Astrocyte of the spinal cord (primary cell): ENCODE measurements around the gene ATRN.
A peak's percentile ranks its signal among the peaks of the same experiment; 100 is the strongest.

Source experiments
- DNase-seq: peaks from one replicate; pipeline ENCODE4 v3.0.0; 2011; ENCODE audit warnings: low read depth, low spot score
- H3K4me3 ChIP-seq: 2 replicates; pipeline ENCODE4 v1.5.1; 2011; ENCODE audit warnings: low read depth, mild to moderate bottlenecking, low read length, moderate library complexity
- in situ Hi-C: cut with HindIII; loops from 2 replicates; pipeline ENCODE4 v1.10.0; 2017; ENCODE audit warnings: low sequenced_read_pairs
- TF ChIP-seq, protein P1 (sequence below): IDR thresholded peaks from 2 replicates; pipeline ENCODE4 v1.5.1; 2012; ENCODE audit warnings: low read depth, mild to moderate bottlenecking, low read length, inconsistent platforms

ATRN gene

DNA sequence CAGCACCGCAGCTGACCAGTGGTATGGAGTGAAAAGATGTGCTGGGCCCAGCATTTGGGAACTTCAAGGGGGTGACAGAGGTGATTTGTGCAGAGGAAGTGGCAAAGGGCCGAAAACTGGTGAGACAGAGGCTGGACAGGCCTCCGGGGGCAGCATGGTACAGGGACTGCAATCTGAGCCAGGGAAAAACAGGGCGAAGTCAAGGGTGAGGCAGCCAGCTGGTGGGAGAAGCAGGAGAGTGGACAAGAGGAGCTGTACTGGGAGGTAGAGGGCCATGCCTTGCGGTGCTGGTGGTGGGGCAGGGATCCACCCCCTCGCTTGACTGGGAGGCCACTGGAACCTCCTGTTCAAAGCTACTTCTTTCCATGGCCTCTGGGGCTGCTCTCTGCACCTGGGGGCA, 199.7 kb downstream of the ATRN start:
- H3K4me3 ChIP-seq = no peak overlapping the region
- in situ Hi-C loops = no loop called here
- TF ChIP-seq, protein P1, sequence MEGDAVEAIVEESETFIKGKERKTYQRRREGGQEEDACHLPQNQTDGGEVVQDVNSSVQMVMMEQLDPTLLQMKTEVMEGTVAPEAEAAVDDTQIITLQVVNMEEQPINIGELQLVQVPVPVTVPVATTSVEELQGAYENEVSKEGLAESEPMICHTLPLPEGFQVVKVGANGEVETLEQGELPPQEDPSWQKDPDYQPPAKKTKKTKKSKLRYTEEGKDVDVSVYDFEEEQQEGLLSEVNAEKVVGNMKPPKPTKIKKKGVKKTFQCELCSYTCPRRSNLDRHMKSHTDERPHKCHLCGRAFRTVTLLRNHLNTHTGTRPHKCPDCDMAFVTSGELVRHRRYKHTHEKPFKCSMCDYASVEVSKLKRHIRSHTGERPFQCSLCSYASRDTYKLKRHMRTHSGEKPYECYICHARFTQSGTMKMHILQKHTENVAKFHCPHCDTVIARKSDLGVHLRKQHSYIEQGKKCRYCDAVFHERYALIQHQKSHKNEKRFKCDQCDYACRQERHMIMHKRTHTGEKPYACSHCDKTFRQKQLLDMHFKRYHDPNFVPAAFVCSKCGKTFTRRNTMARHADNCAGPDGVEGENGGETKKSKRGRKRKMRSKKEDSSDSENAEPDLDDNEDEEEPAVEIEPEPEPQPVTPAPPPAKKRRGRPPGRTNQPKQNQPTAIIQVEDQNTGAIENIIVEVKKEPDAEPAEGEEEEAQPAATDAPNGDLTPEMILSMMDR = peak; percentile 8
- DNase-seq = no peak

DNA sequence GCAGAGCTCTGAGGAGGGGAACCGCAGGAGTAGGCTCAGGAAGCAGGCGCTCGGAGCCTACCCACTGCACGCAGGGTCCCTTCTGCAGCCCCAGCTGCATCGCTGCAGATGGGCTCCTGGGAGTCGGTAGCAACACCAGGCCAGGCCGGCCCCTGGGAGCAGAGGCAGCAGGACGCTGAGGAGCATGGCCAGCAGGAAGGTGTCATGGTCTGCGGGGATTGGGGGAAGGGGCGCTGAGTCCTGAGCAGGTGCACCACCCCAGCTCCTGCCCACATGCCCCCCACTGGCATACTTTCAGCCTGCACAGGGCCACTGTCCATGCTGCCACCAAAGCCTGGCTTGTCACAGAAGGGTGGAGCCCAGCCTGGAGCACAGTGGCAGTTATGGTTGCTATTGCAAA, 200.1 kb downstream of the ATRN start:
- no peak overlapping the region for H3K4me3 ChIP-seq
- in situ Hi-C loops = no loop called here
- TF ChIP-seq, protein P1 = no peak
- DNase-seq = no peak

DNA sequence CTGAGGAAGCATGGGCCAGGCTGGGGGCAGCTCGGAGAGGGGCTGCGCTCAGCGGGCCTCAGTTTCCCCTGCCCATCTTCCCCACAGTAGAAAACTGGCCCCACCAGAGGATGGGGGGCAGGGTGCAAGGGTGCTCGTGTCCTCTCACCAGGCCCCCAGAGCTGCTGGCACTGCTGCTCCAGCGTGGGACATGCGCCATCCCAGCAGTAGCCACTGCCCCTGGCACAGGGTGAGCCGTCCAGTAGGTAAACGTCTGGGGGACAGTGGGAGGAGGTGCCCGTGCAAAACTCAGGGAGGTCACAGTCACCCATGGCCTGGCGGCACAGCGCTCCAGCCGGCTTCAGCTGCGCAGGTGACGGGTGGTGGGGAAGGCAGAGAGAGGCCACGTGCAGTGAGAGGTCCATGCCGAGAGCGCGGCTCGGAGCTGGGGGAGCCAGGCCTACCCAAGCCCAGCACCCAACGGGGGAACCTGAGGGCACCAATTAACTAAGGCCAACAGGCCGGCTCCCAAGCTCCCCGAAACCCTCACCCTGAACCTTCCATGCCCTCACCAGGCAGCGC, 201.2 kb downstream of the ATRN start:
- in situ Hi-C loops = no loop called here
- TF ChIP-seq, protein P1 = no peak
- DNase-seq = no peak
- no peak overlapping the region for H3K4me3 ChIP-seq

DNA sequence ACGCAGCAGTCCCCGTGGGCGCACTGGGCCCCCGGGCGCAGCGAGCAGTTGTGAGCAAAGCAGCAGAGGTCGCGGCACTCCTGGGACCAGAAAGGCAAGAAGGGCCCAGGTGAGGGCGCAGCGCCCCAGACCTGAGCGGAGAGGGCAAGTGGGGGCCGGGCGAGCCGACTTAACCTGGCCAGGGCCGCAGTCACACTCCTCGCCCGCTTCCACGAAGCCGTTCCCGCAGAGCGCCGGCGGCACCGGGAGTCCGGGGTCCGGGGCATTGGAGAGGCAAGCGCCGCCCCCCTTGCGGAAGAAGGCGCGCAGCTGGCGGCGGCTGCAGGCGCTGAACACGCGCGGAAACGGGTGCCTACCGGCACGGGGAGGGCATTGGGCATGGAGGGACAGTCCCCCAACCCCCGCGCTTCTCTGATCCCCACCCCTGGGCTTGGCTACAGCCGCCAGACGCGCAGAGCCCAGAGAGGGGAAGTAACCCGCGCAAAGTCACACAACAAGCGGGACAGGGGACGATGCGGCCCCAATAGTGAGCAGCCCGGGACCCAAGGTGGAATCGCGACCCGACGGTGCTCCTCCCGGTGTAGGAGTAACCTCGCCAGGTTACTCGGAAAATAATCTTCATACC, 201.8 kb downstream of the ATRN start:
- DNase-seq = no peak
- in situ Hi-C loops = no loop called here
- TF ChIP-seq, protein P1 = no peak
- no peak overlapping the region for H3K4me3 ChIP-seq

DNA sequence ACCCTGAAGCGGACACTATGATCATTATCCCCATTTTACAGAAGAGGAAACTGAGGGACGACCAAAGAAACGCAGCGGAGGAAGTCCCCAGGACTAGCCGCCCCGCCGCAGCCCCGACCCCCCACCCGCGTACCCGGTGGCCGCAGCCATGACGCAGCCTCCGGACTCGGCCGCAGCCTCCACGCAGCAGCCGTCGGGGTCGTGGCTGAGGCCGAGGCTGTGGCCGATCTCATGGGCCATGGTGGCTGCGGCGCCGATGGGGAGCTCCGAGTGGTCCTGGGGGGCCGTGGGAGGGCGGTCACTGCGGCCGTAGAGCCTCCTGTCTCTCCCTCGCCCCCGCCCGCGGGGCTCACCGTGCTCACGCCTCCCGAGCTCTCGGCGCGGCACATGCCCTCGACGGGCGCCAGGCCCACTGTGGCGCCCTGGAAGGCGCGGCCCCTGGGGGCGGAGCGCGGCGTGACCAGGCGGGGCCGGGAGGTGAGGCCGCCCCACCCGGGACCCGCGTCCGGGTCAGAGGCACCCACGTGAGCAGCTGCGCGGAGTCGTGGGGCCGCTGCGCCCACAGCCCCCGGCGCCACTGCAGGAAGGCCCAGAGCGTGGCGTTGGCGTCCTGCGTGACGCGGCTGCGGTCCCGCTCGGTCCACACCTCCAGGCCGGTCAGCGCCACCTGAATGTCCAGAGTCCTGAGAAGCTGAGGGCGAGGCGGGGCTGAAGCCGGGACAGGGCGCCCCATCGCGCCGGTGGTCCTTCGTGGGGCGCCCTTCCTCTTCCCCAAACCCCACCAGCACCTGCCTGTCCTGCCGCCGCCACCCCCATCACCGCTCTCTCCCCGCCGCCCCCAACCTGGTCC, 202.6 kb downstream of the ATRN start:
- no peak overlapping the region for H3K4me3 ChIP-seq
- no peak for DNase-seq
- TF ChIP-seq, protein P1 = no peak
- in situ Hi-C loops = no loop called here

DNA sequence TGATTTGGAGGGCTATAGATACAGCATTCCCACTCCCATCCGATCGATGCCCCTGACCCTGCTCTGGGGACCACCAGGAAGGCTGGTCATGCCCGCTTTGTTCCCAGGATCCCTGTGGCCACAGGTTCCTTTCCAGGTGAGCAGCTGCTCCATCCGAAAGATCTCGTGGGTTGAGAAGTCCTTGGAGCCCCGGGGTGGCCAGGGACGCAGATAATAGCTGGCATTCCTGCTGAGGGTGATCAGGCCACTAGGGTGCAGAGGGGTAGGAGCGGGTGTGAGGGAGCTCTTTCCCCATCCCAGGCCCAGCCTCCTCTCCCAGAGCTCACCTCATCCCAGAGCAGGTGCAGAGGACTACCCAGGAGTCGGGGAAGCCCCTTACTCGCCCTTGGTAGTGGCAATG, 203.6 kb downstream of the ATRN start:
- DNase-seq = no peak
- TF ChIP-seq, protein P1 = no peak
- in situ Hi-C loops = no loop called here
- no peak overlapping the region for H3K4me3 ChIP-seq
